ENCODE results near the gene FRMPD4.

GRCh38 chrX:12329476-12329875 is 191.2 kb downstream of the FRMPD4 start:
- TF ChIP-seq CTCF (IDR thresholded peaks at IDR 0.05 in 8 of 11, conservative IDR thresholded peaks at IDR 0.05 in 3 of 11) (no peak), POLR2A (IDR thresholded peaks at IDR 0.05) (no peak)
